ENCODE results near the gene GNPDA2. TPM values are rescaled to one million over a fixed set of nuclear protein-coding genes. Genes with fewer than 3 reads are reported as not detected.
"Not testable (repeated sequence)": the region's sequence is repeated elsewhere in the genome, so short reads cannot be mapped to it uniquely, and the experiment has no call there.

GNPDA2 gene
- total and polyA plus RNA-seq, 2 of the 8 experiments (the other 6 are each of a cell fraction or from before 2014, with no cell fraction given), result 3.0 to 4.8 TPM

GRCh38 chr4:44728694-44729093, 2.3 kb upstream of the GNPDA2 start:
- H3K36me3 ChIP-seq (ENCODE audit: control insufficient read depth in 2 of 4, insufficient read depth in 4 of 4, low read length in 3 of 4); DNase-seq (ENCODE audit: low read depth in 1 of 2, low spot score in 2 of 2); H3K27ac ChIP-seq (ENCODE audit: low read depth, low read length); H3K23ac ChIP-seq (ENCODE audit: insufficient read length); H2AFZ ChIP-seq (ENCODE audit: low read length); H2AK5ac ChIP-seq (ENCODE audit: low read depth, low read length); H4K91ac ChIP-seq (replicated peaks; ENCODE audit: insufficient read length, low read length); H3K18ac ChIP-seq (ENCODE audit: extremely low read depth, low read length); H3K4me1 ChIP-seq (replicated peaks in 1 of 4; ENCODE audit: control insufficient read depth in 3 of 4, insufficient read depth in 4 of 4, low read length in 3 of 4); H4K8ac ChIP-seq (ENCODE audit: extremely low read depth, insufficient read depth, low read length); H3K9ac ChIP-seq (replicated peaks in 1 of 4; ENCODE audit: extremely low read depth in 1 of 4, low read depth in 3 of 4, low read length in 3 of 4); H4K5ac ChIP-seq (ENCODE audit: insufficient read length, low read depth, low read length); H2BK5ac ChIP-seq (ENCODE audit: low read depth, low read length); H3K27me3 ChIP-seq (replicated peaks in 1 of 4; ENCODE audit: control insufficient read depth in 3 of 4, extremely low read depth in 1 of 4, insufficient read depth in 3 of 4, low read length in 3 of 4); FAIRE-seq; H3K14ac ChIP-seq (ENCODE audit: insufficient read length); H3K4me3 ChIP-seq (ENCODE audit: extremely low read depth in 1 of 4, insufficient read depth in 2 of 4, low read depth in 3 of 4, low read length in 4 of 4); H2BK12ac ChIP-seq (ENCODE audit: low read depth, low read length); H3K9me3 ChIP-seq (ENCODE audit: insufficient read depth in 2 of 2, low read depth in 1 of 2, low read length in 1 of 2); H3K4ac ChIP-seq (replicated peaks; ENCODE audit: insufficient read length, low read depth, low read length); H3K4me2 ChIP-seq (ENCODE audit: insufficient read depth in 1 of 2, low read depth in 2 of 2, low read length in 2 of 2); H2BK120ac ChIP-seq (replicated peaks; ENCODE audit: low read depth, low read length); H2BK20ac ChIP-seq (ENCODE audit: low read length); H3K79me1 ChIP-seq (ENCODE audit: low read depth, low read length); H3K23me2 ChIP-seq (ENCODE audit: low read depth, low read length); H3K56ac ChIP-seq (replicated peaks; ENCODE audit: insufficient read length, low read depth, low read length); H4K20me1 ChIP-seq (replicated peaks in 1 of 2; ENCODE audit: control insufficient read depth in 1 of 2, insufficient read depth in 2 of 2, low read length in 2 of 2); H2BK15ac ChIP-seq (ENCODE audit: low read length): not testable (repeated sequence)
- ChIA-PET CTCF (ENCODE audit: partially characterized antibody) (interaction anchor here (1.4 kb wide), 1 partner anchor 141 kb away, joined by 4 read pairs; no protein-coding TSS in a partner anchor), POLR2A (ENCODE audit: partially characterized antibody) (interaction anchor here (0.9 kb wide), 1 partner anchor 19 kb away, joined by 4 read pairs; no protein-coding TSS in a partner anchor)
- peak; percentile 55; the same call in 1 of the 2 replicates for TF ChIP-seq CEBPB (IDR thresholded peaks at IDR 0.05; ENCODE audit: low read depth, low read length)
- WGBS, 2 experiments (ENCODE audit: extremely low coverage in 1 of 2, insufficient coverage in 1 of 2, insufficient read length in 1 of 2, insufficient replicate concordance in 2 of 2, low coverage in 1 of 2, low lambda C conversion rate in 2 of 2, missing lambda C conversion rate in 1 of 2), result 99% methylated on average over 8 of the region's 9 CpGs; no CpG with 5 or more reads in 1 of the 2 experiments
- H3K79me2 ChIP-seq (ENCODE audit: control insufficient read depth in 1 of 2, insufficient read depth in 2 of 2, low read length in 2 of 2), result peaks cover 0 to 19% of the 10 kb centered on the region in 2 experiments; a peak in 3 of 4 replicates
